GM12878 (cell line): Measurements from ENCODE around the gene HOXB2. TPM values are rescaled to one million over a fixed set of nuclear protein-coding genes. Genes with fewer than 3 reads are reported as not detected.

Experiments
- ATF7 ChIP-seq: fragments of 450-650 bp; IDR thresholded peaks from 2 replicates; pipeline ENCODE4 v1.6.1; 2016; ENCODE audit warnings: low read depth, mild to moderate bottlenecking
- BACH1 ChIP-seq: fragments of 450-650 bp; IDR thresholded peaks from 2 replicates; pipeline ENCODE4 v1.6.1; 2017; ENCODE audit warnings: mild to moderate bottlenecking, borderline replicate concordance
- BCL11A ChIP-seq: IDR thresholded peaks from 2 replicates; pipeline ENCODE4 v1.6.1; 2011; ENCODE audit warnings: low read depth, low read length
- MTA3 ChIP-seq: IDR thresholded peaks from 2 replicates; pipeline ENCODE4 v1.6.1; 2012; ENCODE audit warnings: low read length, inconsistent platforms, borderline replicate concordance
- MXI1 ChIP-seq: fragments of 150-350 bp; IDR thresholded peaks from 2 replicates; pipeline ENCODE4 v1.6.1; 2011; ENCODE audit warnings: low read depth, mild to moderate bottlenecking, inconsistent platforms, low read length, improper control_type of control experiment
- MYB ChIP-seq: fragments of 150-350 bp; IDR thresholded peaks from 2 replicates; pipeline ENCODE4 v1.6.1; 2014; ENCODE audit warnings: mild to moderate bottlenecking, low read depth, low read length, borderline replicate concordance
- PAX5 ChIP-seq: IDR thresholded peaks from 2 replicates; pipeline ENCODE4 v1.6.1; 2011; ENCODE audit warnings: low read depth, low read length, borderline replicate concordance
- POLR2AphosphoS5 ChIP-seq: IDR thresholded peaks from 2 replicates; pipeline ENCODE4 v1.6.1; 2011; ENCODE audit warnings: mild to moderate bottlenecking, low read length, inconsistent platforms
- RAD21 ChIP-seq: IDR thresholded peaks from 2 replicates; pipeline ENCODE4 v1.6.1; 2011; ENCODE audit warnings: mild to moderate bottlenecking, low read depth, low read length, moderate library complexity; ENCODE audit not compliant: insufficient read depth
- RB1 ChIP-seq: fragments of 450-650 bp; formaldehyde crosslinking; IDR thresholded peaks from 2 replicates; pipeline ENCODE4 v1.6.1; 2017; ENCODE audit warnings: mild to moderate bottlenecking, borderline replicate concordance
- RFX5 ChIP-seq: IDR thresholded peaks from 2 replicates; pipeline ENCODE4 v1.6.1; 2011; ENCODE audit warnings: low read depth, low read length, improper control_type of control experiment
- SIN3A ChIP-seq: IDR thresholded peaks from 2 replicates; pipeline ENCODE4 v1.6.1; 2012; ENCODE audit warnings: low read depth, low read length, improper control_type of control experiment
- SIX5 ChIP-seq: IDR thresholded peaks from 2 replicates; pipeline ENCODE4 v1.6.1; 2011; ENCODE audit warnings: mild to moderate bottlenecking, low read depth, low read length, moderate library complexity; ENCODE audit not compliant: severe bottlenecking
- SRF ChIP-seq, 2 experiments: IDR thresholded peaks; 2 replicates each; pipeline ENCODE4 v1.6.1; 2011; ENCODE audit warnings: low read depth in 2 of 2, low read length in 2 of 2, mild to moderate bottlenecking in 1 of 2, moderate library complexity in 1 of 2
- STAT1 ChIP-seq: fragments of 450-650 bp; conservative IDR thresholded peaks from 2 replicates; pipeline ENCODE4 v1.6.1; 2014; ENCODE audit warnings: antibody characterized with exemption, mild to moderate bottlenecking
- polyA plus RNA-seq, 11 experiments: library from polyadenylated mRNA; depleted of rRNA in 4 of 11; unstranded in 6 of 11; stranded (reverse) in 5 of 11; fragments of >200 nt; fragmentation: Nextera tagmentation in 4 of 11; fragmentation: Illumina TruSeq in 1 of 11; extraction: Ambion mirVana in 4 of 11; extraction: Trizol in 1 of 11; gene quantifications; 1 replicate in 1 of 11; 2 replicates in 10 of 11; pipeline versions ENCODE4 v1.2.1 to v1.2.3, GENCODE V29; 2011 to 2016; ENCODE audit warnings: inconsistent platforms in 2 of 11, missing spikeins in 2 of 11, low read depth in 1 of 11
- total RNA-seq, 4 experiments: library from RNA; depleted of rRNA in 3 of 4; stranded (reverse); fragments of >200 nt in 3 of 4; fragmentation: Illumina TruSeq in 1 of 4; extraction: Trizol in 1 of 4; gene quantifications; 2 replicates each; pipeline versions ENCODE4 v1.2.1 to v1.2.3, GENCODE V29; 2013 to 2021
- TF ChIP-seq, protein P1 (sequence below): fragments of 450-650 bp; IDR thresholded peaks from 2 replicates; pipeline ENCODE4 v1.6.1; 2016; ENCODE audit warnings: mild to moderate bottlenecking, moderate library complexity, borderline replicate concordance
- TF ChIP-seq, protein P2 (sequence below): fragments of 450-650 bp; formaldehyde crosslinking; IDR thresholded peaks from 2 replicates; pipeline ENCODE4 v1.4.0; 2020; ENCODE audit warnings: mild to moderate bottlenecking, moderate library complexity
- TF ChIP-seq, protein P3 (sequence below): IDR thresholded peaks from 2 replicates; pipeline ENCODE4 v1.6.1; 2012; ENCODE audit warnings: low read length, inconsistent platforms
- TF ChIP-seq, protein P4 (sequence below): IDR thresholded peaks from 2 replicates; pipeline ENCODE4 v1.6.1; 2012; ENCODE audit warnings: low read depth, low read length, improper control_type of control experiment
- TF ChIP-seq, protein P5 (sequence below): IDR thresholded peaks from 2 replicates; pipeline ENCODE4 v1.6.1; 2011; ENCODE audit warnings: low read depth, mild to moderate bottlenecking, low read length, moderate library complexity, borderline replicate concordance; ENCODE audit errors: extremely low read depth

The HOXB2 gene
- total and polyA plus RNA-seq, 10 of the 15 experiments (the other 5 are each of a cell fraction or from before 2014, with no cell fraction given), result 0.16 to 8.8 (median 2.3) TPM

DNA sequence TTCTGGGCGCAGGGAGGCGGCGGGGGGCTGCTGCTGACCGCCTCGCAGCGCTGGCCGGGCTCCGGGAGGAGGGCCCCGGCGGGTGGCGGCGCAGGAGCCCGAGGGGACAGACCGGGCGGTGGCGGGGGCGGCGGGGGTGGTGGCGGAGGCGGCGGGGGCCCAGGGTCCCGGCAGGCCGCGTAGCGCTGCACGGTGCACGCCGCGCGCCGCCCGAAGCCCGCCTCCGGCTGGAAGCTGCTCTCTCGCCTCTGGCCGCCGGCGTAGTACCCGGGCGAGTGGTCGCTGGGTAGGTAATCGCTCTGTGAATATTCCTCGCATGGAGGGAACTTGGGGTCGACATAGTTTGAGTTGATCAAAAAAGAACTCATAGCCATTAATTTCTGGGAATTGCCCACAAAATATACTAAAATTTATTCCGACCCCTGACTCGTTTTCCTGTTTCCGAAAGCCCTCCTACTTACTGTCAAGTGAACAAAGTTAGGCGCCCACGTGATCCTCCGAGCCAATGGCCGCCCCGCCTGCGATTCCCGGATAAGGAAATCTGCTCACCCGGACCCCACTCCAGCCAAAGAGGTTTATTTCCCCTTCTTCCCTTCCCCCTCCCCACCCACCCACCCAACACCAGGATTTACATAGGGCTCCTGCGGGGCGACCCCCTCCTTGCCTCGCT is 33.2 kb upstream of the HOXB2 start, which contains the start of gene HOXB4 (continued):
- TF ChIP-seq POLR2AphosphoS5 (no peak; the same call in 1 of the 2 replicates), MXI1 (no peak), BCL11A (no peak), RAD21 (no peak), BACH1 (no peak), PAX5 (no peak), MYB (no peak), STAT1 (no peak), SIN3A (no peak), MTA3 (no peak), SIX5 (no peak), ATF7 (no peak), RB1 (no peak), RFX5 (no peak), SRF (IDR thresholded peaks at IDR 0.05; ENCODE audit: low read depth in 2 of 2, low read length in 2 of 2) (no peak)
- TF ChIP-seq, protein P1, sequence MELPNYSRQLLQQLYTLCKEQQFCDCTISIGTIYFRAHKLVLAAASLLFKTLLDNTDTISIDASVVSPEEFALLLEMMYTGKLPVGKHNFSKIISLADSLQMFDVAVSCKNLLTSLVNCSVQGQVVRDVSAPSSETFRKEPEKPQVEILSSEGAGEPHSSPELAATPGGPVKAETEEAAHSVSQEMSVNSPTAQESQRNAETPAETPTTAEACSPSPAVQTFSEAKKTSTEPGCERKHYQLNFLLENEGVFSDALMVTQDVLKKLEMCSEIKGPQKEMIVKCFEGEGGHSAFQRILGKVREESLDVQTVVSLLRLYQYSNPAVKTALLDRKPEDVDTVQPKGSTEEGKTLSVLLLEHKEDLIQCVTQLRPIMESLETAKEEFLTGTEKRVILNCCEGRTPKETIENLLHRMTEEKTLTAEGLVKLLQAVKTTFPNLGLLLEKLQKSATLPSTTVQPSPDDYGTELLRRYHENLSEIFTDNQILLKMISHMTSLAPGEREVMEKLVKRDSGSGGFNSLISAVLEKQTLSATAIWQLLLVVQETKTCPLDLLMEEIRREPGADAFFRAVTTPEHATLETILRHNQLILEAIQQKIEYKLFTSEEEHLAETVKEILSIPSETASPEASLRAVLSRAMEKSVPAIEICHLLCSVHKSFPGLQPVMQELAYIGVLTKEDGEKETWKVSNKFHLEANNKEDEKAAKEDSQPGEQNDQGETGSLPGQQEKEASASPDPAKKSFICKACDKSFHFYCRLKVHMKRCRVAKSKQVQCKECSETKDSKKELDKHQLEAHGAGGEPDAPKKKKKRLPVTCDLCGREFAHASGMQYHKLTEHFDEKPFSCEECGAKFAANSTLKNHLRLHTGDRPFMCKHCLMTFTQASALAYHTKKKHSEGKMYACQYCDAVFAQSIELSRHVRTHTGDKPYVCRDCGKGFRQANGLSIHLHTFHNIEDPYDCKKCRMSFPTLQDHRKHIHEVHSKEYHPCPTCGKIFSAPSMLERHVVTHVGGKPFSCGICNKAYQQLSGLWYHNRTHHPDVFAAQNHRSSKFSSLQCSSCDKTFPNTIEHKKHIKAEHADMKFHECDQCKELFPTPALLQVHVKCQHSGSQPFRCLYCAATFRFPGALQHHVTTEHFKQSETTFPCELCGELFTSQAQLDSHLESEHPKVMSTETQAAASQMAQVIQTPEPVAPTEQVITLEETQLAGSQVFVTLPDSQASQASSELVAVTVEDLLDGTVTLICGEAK, result no peak
- TF ChIP-seq, protein P2, sequence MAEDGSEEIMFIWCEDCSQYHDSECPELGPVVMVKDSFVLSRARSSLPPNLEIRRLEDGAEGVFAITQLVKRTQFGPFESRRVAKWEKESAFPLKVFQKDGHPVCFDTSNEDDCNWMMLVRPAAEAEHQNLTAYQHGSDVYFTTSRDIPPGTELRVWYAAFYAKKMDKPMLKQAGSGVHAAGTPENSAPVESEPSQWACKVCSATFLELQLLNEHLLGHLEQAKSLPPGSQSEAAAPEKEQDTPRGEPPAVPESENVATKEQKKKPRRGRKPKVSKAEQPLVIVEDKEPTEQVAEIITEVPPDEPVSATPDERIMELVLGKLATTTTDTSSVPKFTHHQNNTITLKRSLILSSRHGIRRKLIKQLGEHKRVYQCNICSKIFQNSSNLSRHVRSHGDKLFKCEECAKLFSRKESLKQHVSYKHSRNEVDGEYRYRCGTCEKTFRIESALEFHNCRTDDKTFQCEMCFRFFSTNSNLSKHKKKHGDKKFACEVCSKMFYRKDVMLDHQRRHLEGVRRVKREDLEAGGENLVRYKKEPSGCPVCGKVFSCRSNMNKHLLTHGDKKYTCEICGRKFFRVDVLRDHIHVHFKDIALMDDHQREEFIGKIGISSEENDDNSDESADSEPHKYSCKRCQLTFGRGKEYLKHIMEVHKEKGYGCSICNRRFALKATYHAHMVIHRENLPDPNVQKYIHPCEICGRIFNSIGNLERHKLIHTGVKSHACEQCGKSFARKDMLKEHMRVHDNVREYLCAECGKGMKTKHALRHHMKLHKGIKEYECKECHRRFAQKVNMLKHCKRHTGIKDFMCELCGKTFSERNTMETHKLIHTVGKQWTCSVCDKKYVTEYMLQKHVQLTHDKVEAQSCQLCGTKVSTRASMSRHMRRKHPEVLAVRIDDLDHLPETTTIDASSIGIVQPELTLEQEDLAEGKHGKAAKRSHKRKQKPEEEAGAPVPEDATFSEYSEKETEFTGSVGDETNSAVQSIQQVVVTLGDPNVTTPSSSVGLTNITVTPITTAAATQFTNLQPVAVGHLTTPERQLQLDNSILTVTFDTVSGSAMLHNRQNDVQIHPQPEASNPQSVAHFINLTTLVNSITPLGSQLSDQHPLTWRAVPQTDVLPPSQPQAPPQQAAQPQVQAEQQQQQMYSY (CRISPR knock-in tag), result no peak
- TF ChIP-seq, protein P3, sequence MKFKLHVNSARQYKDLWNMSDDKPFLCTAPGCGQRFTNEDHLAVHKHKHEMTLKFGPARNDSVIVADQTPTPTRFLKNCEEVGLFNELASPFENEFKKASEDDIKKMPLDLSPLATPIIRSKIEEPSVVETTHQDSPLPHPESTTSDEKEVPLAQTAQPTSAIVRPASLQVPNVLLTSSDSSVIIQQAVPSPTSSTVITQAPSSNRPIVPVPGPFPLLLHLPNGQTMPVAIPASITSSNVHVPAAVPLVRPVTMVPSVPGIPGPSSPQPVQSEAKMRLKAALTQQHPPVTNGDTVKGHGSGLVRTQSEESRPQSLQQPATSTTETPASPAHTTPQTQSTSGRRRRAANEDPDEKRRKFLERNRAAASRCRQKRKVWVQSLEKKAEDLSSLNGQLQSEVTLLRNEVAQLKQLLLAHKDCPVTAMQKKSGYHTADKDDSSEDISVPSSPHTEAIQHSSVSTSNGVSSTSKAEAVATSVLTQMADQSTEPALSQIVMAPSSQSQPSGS, result no peak
- TF ChIP-seq, protein P4, sequence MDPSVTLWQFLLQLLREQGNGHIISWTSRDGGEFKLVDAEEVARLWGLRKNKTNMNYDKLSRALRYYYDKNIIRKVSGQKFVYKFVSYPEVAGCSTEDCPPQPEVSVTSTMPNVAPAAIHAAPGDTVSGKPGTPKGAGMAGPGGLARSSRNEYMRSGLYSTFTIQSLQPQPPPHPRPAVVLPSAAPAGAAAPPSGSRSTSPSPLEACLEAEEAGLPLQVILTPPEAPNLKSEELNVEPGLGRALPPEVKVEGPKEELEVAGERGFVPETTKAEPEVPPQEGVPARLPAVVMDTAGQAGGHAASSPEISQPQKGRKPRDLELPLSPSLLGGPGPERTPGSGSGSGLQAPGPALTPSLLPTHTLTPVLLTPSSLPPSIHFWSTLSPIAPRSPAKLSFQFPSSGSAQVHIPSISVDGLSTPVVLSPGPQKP, result no peak
- TF ChIP-seq, protein P5, sequence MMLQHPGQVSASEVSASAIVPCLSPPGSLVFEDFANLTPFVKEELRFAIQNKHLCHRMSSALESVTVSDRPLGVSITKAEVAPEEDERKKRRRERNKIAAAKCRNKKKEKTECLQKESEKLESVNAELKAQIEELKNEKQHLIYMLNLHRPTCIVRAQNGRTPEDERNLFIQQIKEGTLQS, result peak; percentile 63; the same call in 1 of the 2 replicates
